ENCODE results near the gene SP4.
"Not testable (repeated sequence)": the region's sequence is repeated elsewhere in the genome, so short reads cannot be mapped to it uniquely, and the experiment has no call there.

DNA sequence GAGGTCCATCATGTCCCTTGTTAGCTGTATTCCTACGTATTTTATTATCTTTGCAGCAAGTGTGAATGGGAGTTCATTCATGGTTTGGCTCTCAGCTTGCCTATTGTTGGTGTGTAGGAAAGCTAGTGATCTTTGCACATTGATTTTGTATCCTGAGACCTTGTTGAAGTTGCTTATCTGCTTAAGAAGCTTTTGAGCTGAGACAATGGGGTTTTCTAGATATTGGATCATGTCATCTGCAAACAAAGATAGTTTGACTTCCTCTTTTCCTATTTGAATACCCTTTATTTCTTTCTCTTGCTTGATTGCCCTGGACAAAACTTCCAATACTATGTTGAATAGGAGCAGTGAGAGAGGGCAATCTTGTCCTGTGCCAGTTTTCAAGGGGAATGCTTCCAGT, 104.6 kb downstream of the SP4 start:
- TF ChIP-seq EP300, POLR2AphosphoS5 (IDR thresholded peaks at IDR 0.05): not testable (repeated sequence)

Measured in gastroesophageal sphincter (tissue), 2 donors.